Fibroblast of the conjunctiva (primary cell): ENCODE results near the gene FNIP2.
"Not testable (repeated sequence)": the region's sequence is repeated elsewhere in the genome, so short reads cannot be mapped to it uniquely, and the experiment has no call there.

Source experiments
- DNase-seq: peaks from one replicate; pipeline ENCODE4 v3.0.0-alpha.2; 2010; ENCODE audit warnings: low read depth

FNIP2 gene

GRCh38 chr4:158768555-158769174 is at the start of gene FNIP2:
TSS of gene FNIP2 (plus strand) at chr4:158769026. CDS start at chr4:158769213, 187 bp downstream.
- DNase-seq: no peak

- DNase-seq: no peak
Observed at GRCh38 chr4:158721680-158722079, 47.1 kb upstream of the FNIP2 start.

- DNase-seq: peak; percentile 10
Observed at GRCh38 chr4:158722291-158722916, 46.4 kb upstream of the FNIP2 start.

- DNase-seq: peak; percentile 59
Observed at GRCh38 chr4:158722917-158723793, 45.7 kb upstream of the FNIP2 start, which contains the start of gene PPID. TSS of gene PPID (minus strand) at chr4:158723396. CDS start at chr4:158723288, 108 bp downstream.

GRCh38 chr4:158724637-158725036 is 44.2 kb upstream of the FNIP2 start:
- DNase-seq: no peak

GRCh38 chr4:158726633-158727032 is 42.2 kb upstream of the FNIP2 start:
- DNase-seq: no peak

- DNase-seq: no peak
Observed at GRCh38 chr4:158728236-158728635, 40.6 kb upstream of the FNIP2 start.

GRCh38 chr4:158729716-158730559 is 38.9 kb upstream of the FNIP2 start:
- peak; percentile 43 for DNase-seq

GRCh38 chr4:158738866-158739265 is 30.0 kb upstream of the FNIP2 start:
- DNase-seq: no peak

- DNase-seq: no peak
Observed at GRCh38 chr4:158739600-158739999, 29.2 kb upstream of the FNIP2 start.

GRCh38 chr4:158741326-158742021 is 27.4 kb upstream of the FNIP2 start:
- no peak for DNase-seq

- not testable (repeated sequence) for DNase-seq
Observed at GRCh38 chr4:158746537-158746936, 22.3 kb upstream of the FNIP2 start.

- DNase-seq: no peak
Observed at GRCh38 chr4:158750379-158750778, 18.4 kb upstream of the FNIP2 start.

- no peak for DNase-seq
Observed at GRCh38 chr4:158754385-158755180, 14.2 kb upstream of the FNIP2 start.

- DNase-seq: not testable (repeated sequence)
Observed at GRCh38 chr4:158755819-158756218, 13.0 kb upstream of the FNIP2 start.

GRCh38 chr4:158756588-158756987 is 12.2 kb upstream of the FNIP2 start:
- no peak for DNase-seq

GRCh38 chr4:158758142-158758541 is 10.7 kb upstream of the FNIP2 start:
- no peak for DNase-seq

- no peak for DNase-seq
Observed at GRCh38 chr4:158758703-158759102, 10.1 kb upstream of the FNIP2 start.

GRCh38 chr4:158759539-158759938 is 9.3 kb upstream of the FNIP2 start:
- not testable (repeated sequence) for DNase-seq

GRCh38 chr4:158760866-158761265 is 8.0 kb upstream of the FNIP2 start:
- DNase-seq: no peak
